Activated gamma-delta T cell treated with anti-CD3 and anti-CD28 coated beads, Interleukin-2, amount 50 U/mL, for 16 hours (primary cell): ENCODE results near the gene ZNF655.

Experiments
- DNase-seq: peaks from one replicate; pipeline ENCODE4 v3.0.0-alpha.2; 2020; ENCODE audit warnings: low read depth

The ZNF655 gene

GRCh38 chr7:99606531-99606930 lies 48.1 kb downstream of the ZNF655 start:
- DNase-seq = no peak

GRCh38 chr7:99607548-99607947 lies 49.1 kb downstream of the ZNF655 start:
- DNase-seq = no peak

GRCh38 chr7:99614495-99614894 lies 56.1 kb downstream of the ZNF655 start:
- DNase-seq = no peak

- no peak for DNase-seq
Observed at GRCh38 chr7:99615989-99616358, 57.5 kb downstream of the ZNF655 start.

- DNase-seq = peak; percentile 78
Observed at GRCh38 chr7:99616359-99617191, 58.1 kb downstream of the ZNF655 start, which contains the start of gene ZSCAN25. TSS of gene ZSCAN25 (plus strand) at chr7:99616946. CDS start at chr7:99619607, 2,661 bp downstream.

- no peak for DNase-seq
Observed at GRCh38 chr7:99617192-99617781, 58.8 kb downstream of the ZNF655 start.

GRCh38 chr7:99618726-99619125 lies 60.3 kb downstream of the ZNF655 start:
- no peak for DNase-seq

- no peak for DNase-seq
Observed at GRCh38 chr7:99619571-99620130, 61.2 kb downstream of the ZNF655 start.

GRCh38 chr7:99621271-99621670 lies 62.8 kb downstream of the ZNF655 start:
- DNase-seq = no peak

GRCh38 chr7:99622596-99622995 lies 64.2 kb downstream of the ZNF655 start:
- no peak for DNase-seq

- no peak for DNase-seq
Observed at GRCh38 chr7:99623091-99623693, 64.8 kb downstream of the ZNF655 start.

- DNase-seq = peak; percentile 23
Observed at GRCh38 chr7:99623702-99624447, 65.4 kb downstream of the ZNF655 start.

GRCh38 chr7:99624484-99624883 lies 66.0 kb downstream of the ZNF655 start:
- peak; percentile 75 for DNase-seq

GRCh38 chr7:99625321-99625720 lies 66.9 kb downstream of the ZNF655 start:
- DNase-seq = no peak

- no peak for DNase-seq
Observed at GRCh38 chr7:99625961-99626360, 67.5 kb downstream of the ZNF655 start.
